ENCODE measurements around the gene PXK.
"Not testable (repeated sequence)": the region's sequence is repeated elsewhere in the genome, so short reads cannot be mapped to it uniquely, and the experiment has no call there.

PXK gene

GRCh38 chr3:58421004-58421403 lies 88.3 kb downstream of the PXK start:
- DNase-seq: no peak

GRCh38 chr3:58422756-58423325 lies 90.1 kb downstream of the PXK start:
- DNase-seq: peak; percentile 10

- no peak for DNase-seq
Measured at GRCh38 chr3:58424613-58425012, 91.9 kb downstream of the PXK start.

GRCh38 chr3:58425782-58426181 lies 93.1 kb downstream of the PXK start:
- DNase-seq: no peak

GRCh38 chr3:58427661-58428361 lies 95.1 kb downstream of the PXK start:
- no peak for DNase-seq

- DNase-seq: no peak
Measured at GRCh38 chr3:58429657-58430056, 97.0 kb downstream of the PXK start.

GRCh38 chr3:58432905-58433304 lies 100.2 kb downstream of the PXK start:
- no peak for DNase-seq

GRCh38 chr3:58433400-58434167 lies 100.9 kb downstream of the PXK start, which contains the start of gene PDHB:
Gene PDHB (minus strand): TSS chr3:58433832. CDS start chr3:58433809, 23 bp downstream.
- peak; percentile 82 for DNase-seq

GRCh38 chr3:58434168-58434504 lies 101.4 kb downstream of the PXK start:
- DNase-seq: no peak

GRCh38 chr3:58434511-58434910 lies 101.8 kb downstream of the PXK start:
- DNase-seq: no peak

GRCh38 chr3:58434990-58435389 lies 102.3 kb downstream of the PXK start:
- no peak for DNase-seq

GRCh38 chr3:58437276-58437675 lies 104.6 kb downstream of the PXK start:
- DNase-seq: not testable (repeated sequence)

GRCh38 chr3:58440996-58441355 lies 108.3 kb downstream of the PXK start:
- not testable (repeated sequence) for DNase-seq

- DNase-seq: no peak
Measured at GRCh38 chr3:58441514-58442450, 109.1 kb downstream of the PXK start.

GRCh38 chr3:58452176-58452575 lies 119.5 kb downstream of the PXK start:
- DNase-seq: peak; percentile 81

GRCh38 chr3:58459160-58459559 lies 126.5 kb downstream of the PXK start:
- DNase-seq: no peak

GRCh38 chr3:58462829-58463180 lies 130.1 kb downstream of the PXK start:
- DNase-seq: no peak

GRCh38 chr3:58463181-58463941 lies 130.7 kb downstream of the PXK start:
- peak; percentile 69 for DNase-seq

GRCh38 chr3:58463942-58464271 lies 131.2 kb downstream of the PXK start:
- no peak for DNase-seq

GRCh38 chr3:58464866-58465265 lies 132.2 kb downstream of the PXK start:
- no peak for DNase-seq

- no peak for DNase-seq
Measured at GRCh38 chr3:58466899-58467563, 134.3 kb downstream of the PXK start.

- DNase-seq: no peak
Measured at GRCh38 chr3:58469096-58469495, 136.4 kb downstream of the PXK start.

Measured in DMS53 (cell line).